Gastrocnemius medialis (tissue), 4 donors: Measurements from ENCODE around the gene ZNF205. TPM values are rescaled to one million over a fixed set of nuclear protein-coding genes. Genes with fewer than 3 reads are reported as not detected.

Experiments
- ATAC-seq, 2 donors: fragments of 150-250 bp; one replicate each; pipeline ENCODE4 v1.9.1; 2016
- DNase-seq, 2 donors: peaks; one replicate each; pipeline ENCODE4 v3.0.0-alpha.2; 2019
- H3K27ac ChIP-seq, 4 donors: fragments of 200-600 bp; sonication (generic); 1 replicate in 1 of 4; 2 replicates in 3 of 4; pipeline ENCODE4 v1.5.1; 2016 to 2018; ENCODE audit warnings: mild to moderate bottlenecking in 2 of 4, moderate library complexity in 1 of 4
- H3K27me3 ChIP-seq, 3 donors: fragments of 200-600 bp; sonication (generic) in 2 of 3; 1 replicate in 1 of 3; 2 replicates in 2 of 3; pipeline versions ENCODE4 v1.5.1 to v1.6.0; 2016 to 2019; ENCODE audit warnings: mild to moderate bottlenecking in 1 of 3, moderate library complexity in 1 of 3
- H3K36me3 ChIP-seq, 2 donors: fragments of 200-600 bp; sonication (generic) in 1 of 2; one replicate each; pipeline ENCODE4 v1.5.1; 2017 to 2018
- H3K4me1 ChIP-seq, 2 donors: fragments of 200-600 bp; sonication (generic) in 1 of 2; one replicate each; pipeline ENCODE4 v1.5.1; 2016 to 2017; ENCODE audit warnings: mild to moderate bottlenecking in 2 of 2
- H3K4me3 ChIP-seq, 4 donors: fragments of 200-600 bp; sonication (generic) in 3 of 4; 1 replicate in 1 of 4; 2 replicates in 3 of 4; pipeline ENCODE4 v1.5.1; 2016 to 2019; ENCODE audit warnings: mild to moderate bottlenecking in 2 of 4
- H3K9me3 ChIP-seq, 3 donors: fragments of 200-600 bp; sonication (generic) in 2 of 3; 1 replicate in 1 of 3; 2 replicates in 2 of 3; pipeline ENCODE4 v1.5.1; 2016 to 2019
- POLR2A ChIP-seq, 2 donors: fragments of 450-650 bp; IDR thresholded peaks; one replicate each; pipeline ENCODE4 v1.6.1; 2017; ENCODE audit warnings: antibody characterized with exemption in 2 of 2, mild to moderate bottlenecking in 2 of 2, moderate library complexity in 2 of 2
- in situ Hi-C, 4 donors: fragments of 200-750 bp; cut with MboI; loops; one replicate each; pipeline versions ENCODE4 v1.15.0 to v1.8.0; 2017; ENCODE audit warnings: low sequenced_read_pairs in 4 of 4
- intact Hi-C: fragments of 100-400 bp; cut with DNase I; formaldehyde crosslinking; loops from one replicate; pipeline ENCODE4 v1.15.1; 2023; ENCODE audit warnings: low total_unique reads
- total RNA-seq, 4 donors: library from RNA; depleted of rRNA; stranded (reverse); fragments of >200 nt; gene quantifications; one replicate each; pipeline versions ENCODE4 v1.1.0 to v1.2.3, GENCODE V29; 2016
- TF ChIP-seq, protein P1 (sequence below), 5 experiments: fragments of 450-650 bp in 3 of 5; fragments of 200-600 bp in 2 of 5; sonication (generic) in 2 of 5; IDR thresholded peaks in 4 of 5; conservative IDR thresholded peaks in 1 of 5; 1 replicate in 4 of 5; 2 replicates in 1 of 5; pipeline ENCODE4 v1.5.1; 2016 to 2019; ENCODE audit warnings: antibody characterized with exemption in 5 of 5, mild to moderate bottlenecking in 3 of 5, moderate library complexity in 3 of 5

The ZNF205 gene
- total RNA-seq, 4 donors from 2014 or later, result 4.8 to 10.8 (median 6.1) TPM

DNA sequence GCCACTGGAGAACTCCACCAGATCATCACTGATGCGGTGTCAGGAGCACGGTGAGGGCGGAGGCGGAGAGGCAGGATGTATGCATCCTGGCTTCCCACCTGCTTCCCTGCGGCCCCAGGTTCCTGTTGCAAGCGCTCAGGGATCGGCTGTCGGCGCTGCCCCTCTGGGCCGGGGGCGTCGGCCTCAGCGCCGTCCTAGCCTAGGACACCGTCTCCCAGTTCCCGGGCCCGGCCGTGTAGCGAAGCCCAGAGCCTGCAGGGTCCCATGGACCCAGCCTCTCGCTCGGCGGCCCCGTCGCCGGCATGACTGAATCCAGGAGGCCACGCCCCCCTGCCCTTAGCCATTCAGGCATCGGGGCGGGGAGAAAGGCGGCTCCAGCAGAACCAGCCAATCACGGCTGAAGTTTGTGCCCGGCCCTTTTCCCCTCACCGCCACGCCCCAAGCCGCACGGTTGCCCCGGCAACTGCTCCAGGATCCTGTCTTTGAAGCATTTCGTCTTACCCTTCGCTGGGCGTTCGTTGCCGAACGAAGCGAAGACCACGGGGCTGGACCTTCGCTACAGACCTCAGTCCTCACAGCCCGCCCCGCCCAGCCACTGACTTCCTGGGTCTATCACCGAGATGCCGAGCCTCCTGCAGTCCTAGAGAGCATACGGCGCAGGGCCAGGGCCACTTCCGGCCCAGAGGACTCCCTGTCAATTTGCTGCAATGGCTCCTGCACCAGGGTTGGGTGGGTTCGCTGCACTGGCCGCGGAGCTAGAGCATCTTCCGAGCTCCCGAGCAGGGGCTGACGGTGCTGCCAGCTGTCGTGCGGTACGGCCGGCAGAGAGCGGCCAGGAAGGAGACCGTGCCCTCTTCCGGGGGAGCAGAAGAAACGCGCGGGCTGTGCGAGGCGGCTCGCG, 11.8 kb downstream of the ZNF205 start:
- H3K36me3 ChIP-seq, result no peaks in the 10 kb centered on the region
- peaks cover 27 to 44% of the 10 kb centered on the region in 2 donors for H3K4me1 ChIP-seq
- H3K9me3 ChIP-seq, result no peaks in the 10 kb centered on the region
- H3K27ac ChIP-seq, result peak overlapping the region; percentile 45 to 78 (median 58)
- no peaks in the 10 kb centered on the region for H3K27me3 ChIP-seq
- in situ Hi-C loops, result loop anchor here in 2 of 4 donors (10.0 kb wide), 1 partner anchor 59 kb away; the partner anchor contains the start of gene IL32 (in 2 of the 2)
- intact Hi-C loops, result loop anchor here (2.0 kb wide), 1 partner anchor 17 kb away; no protein-coding TSS in a partner anchor
- DNase-seq (peak; percentile 91 to 93), ATAC-seq (peak; percentile 96 to 97)
- peak overlapping the region; percentile 64 to 89 (median 70) for H3K4me3 ChIP-seq
- TF ChIP-seq, protein P1, sequence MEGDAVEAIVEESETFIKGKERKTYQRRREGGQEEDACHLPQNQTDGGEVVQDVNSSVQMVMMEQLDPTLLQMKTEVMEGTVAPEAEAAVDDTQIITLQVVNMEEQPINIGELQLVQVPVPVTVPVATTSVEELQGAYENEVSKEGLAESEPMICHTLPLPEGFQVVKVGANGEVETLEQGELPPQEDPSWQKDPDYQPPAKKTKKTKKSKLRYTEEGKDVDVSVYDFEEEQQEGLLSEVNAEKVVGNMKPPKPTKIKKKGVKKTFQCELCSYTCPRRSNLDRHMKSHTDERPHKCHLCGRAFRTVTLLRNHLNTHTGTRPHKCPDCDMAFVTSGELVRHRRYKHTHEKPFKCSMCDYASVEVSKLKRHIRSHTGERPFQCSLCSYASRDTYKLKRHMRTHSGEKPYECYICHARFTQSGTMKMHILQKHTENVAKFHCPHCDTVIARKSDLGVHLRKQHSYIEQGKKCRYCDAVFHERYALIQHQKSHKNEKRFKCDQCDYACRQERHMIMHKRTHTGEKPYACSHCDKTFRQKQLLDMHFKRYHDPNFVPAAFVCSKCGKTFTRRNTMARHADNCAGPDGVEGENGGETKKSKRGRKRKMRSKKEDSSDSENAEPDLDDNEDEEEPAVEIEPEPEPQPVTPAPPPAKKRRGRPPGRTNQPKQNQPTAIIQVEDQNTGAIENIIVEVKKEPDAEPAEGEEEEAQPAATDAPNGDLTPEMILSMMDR (IDR thresholded peaks at IDR 0.05 in 4 of 5, conservative IDR thresholded peaks at IDR 0.05 in 1 of 5), result no peak
- peak in 1 of 2 donors; percentile 6 for TF ChIP-seq POLR2A (IDR thresholded peaks at IDR 0.05)

GRCh38 chr16:3127745-3128144, 15.4 kb downstream of the ZNF205 start:
- Histone ChIP-seq H3K27ac (no peak overlapping the region), H3K27me3 (no peaks in the 10 kb centered on the region), H3K4me3 (no peak overlapping the region), H3K36me3 (no peaks in the 10 kb centered on the region), H3K4me1 (peaks cover 28 to 42% of the 10 kb centered on the region in 2 donors), H3K9me3 (no peaks in the 10 kb centered on the region)
- intact Hi-C loops (no loop called here), in situ Hi-C loops (loop anchor here in 3 of 4 donors (5.0 to 10.0 kb wide), 2 partner anchors 63 to 65 kb away; partner anchors contain the start of gene IL32 (in 2 of the 3))
- TF ChIP-seq, protein P1 (IDR thresholded peaks at IDR 0.05 in 4 of 5, conservative IDR thresholded peaks at IDR 0.05 in 1 of 5), result no peak
- TF ChIP-seq POLR2A (IDR thresholded peaks at IDR 0.05), result no peak
- DNase-seq (no peak), ATAC-seq (no peak)

- Histone ChIP-seq H3K36me3 (no peaks in the 10 kb centered on the region), H3K27ac (peak overlapping the region; percentile 54 to 74 (median 69)), H3K9me3 (no peaks in the 10 kb centered on the region), H3K4me3 (peak overlapping the region; percentile 44 to 53 (median 47)), H3K4me1 (peaks cover 32 to 46% of the 10 kb centered on the region in 2 donors), H3K27me3 (no peaks in the 10 kb centered on the region)
- in situ Hi-C loops, result loop anchor here in 3 of 4 donors (5.0 to 10.0 kb wide), 2 partner anchors 65 to 67 kb away; partner anchors contain the start of gene IL32 (in 2 of the 3)
- DNase-seq (peak; percentile 60 to 79), ATAC-seq (peak; percentile 87 to 89)
- intact Hi-C loops, result loop anchor here (1.0 kb wide), 2 partner anchors 37 to 70 kb away; no protein-coding TSS in a partner anchor
- no peak for TF ChIP-seq POLR2A (IDR thresholded peaks at IDR 0.05)
- TF ChIP-seq, protein P1 (IDR thresholded peaks at IDR 0.05 in 4 of 5, conservative IDR thresholded peaks at IDR 0.05 in 1 of 5), result peak; percentile 85 to 96 (median 88)
These were observed 17.0 kb downstream of the ZNF205 start for GRCh38 chr16:3129137-3130131.

- in situ Hi-C loops, result no loop called here
- Histone ChIP-seq H3K27me3 (no peaks in the 10 kb centered on the region), H3K27ac (peak overlapping the region in 1 of 4 donors; percentile 6), H3K36me3 (no peaks in the 10 kb centered on the region), H3K9me3 (no peaks in the 10 kb centered on the region), H3K4me1 (peaks cover 38 to 44% of the 10 kb centered on the region in 2 donors), H3K4me3 (no peak overlapping the region)
- ATAC-seq (no peak), DNase-seq (no peak)
- TF ChIP-seq, protein P1 (IDR thresholded peaks at IDR 0.05 in 4 of 5, conservative IDR thresholded peaks at IDR 0.05 in 1 of 5), result peak; percentile 12 to 57 (median 38)
- no peak for TF ChIP-seq POLR2A (IDR thresholded peaks at IDR 0.05)
- intact Hi-C loops, result no loop called here
These were observed 19.5 kb downstream of the ZNF205 start for GRCh38 chr16:3131755-3132377.
